Esophagus mucosa (tissue), 1 donor: Measurements from ENCODE around the gene MEF2D. TPM values are rescaled to one million over a fixed set of nuclear protein-coding genes. Genes with fewer than 3 reads are reported as not detected.

ENCODE experiments used
- ATAC-seq: fragments of 200-7000 bp; cut with Tn5 transposase; one replicate; pipeline ENCODE4 v1.9.1; 2020
- total RNA-seq: library from RNA; stranded (reverse); gene quantifications from one replicate; pipeline ENCODE4 v1.2.4, GENCODE V29; 2023
- donor health status: DM: yes; HTN: yes; CAD: no.

The MEF2D gene
- total RNA-seq, 1 donor from 2014 or later = 15.0 TPM

- no peak for ATAC-seq
Measured at GRCh38 chr1:156486421-156487344, 13.9 kb downstream of the MEF2D start.

DNA sequence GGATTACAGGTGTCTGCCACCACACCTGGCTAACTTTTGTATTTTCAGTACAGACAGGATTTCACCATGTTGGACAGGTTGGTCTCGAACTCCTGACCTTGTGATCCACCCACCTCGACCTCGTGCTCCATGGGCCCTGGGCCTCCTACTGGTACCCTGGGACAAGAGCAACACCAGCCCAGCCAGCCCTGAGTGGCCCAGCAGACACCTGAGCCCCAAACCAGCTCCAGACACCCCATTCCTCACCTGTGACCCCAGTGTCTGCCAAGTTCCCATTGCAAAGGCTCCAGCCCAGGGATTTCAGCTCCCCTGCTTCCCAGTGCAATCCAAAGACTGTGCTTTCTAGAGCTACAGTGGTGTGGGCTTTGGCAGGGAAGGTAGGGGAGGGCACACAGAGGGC lies 14.6 kb downstream of the MEF2D start:
- ATAC-seq = no peak

- no peak for ATAC-seq
Measured at GRCh38 chr1:156484480-156485058, 16.0 kb downstream of the MEF2D start.

DNA sequence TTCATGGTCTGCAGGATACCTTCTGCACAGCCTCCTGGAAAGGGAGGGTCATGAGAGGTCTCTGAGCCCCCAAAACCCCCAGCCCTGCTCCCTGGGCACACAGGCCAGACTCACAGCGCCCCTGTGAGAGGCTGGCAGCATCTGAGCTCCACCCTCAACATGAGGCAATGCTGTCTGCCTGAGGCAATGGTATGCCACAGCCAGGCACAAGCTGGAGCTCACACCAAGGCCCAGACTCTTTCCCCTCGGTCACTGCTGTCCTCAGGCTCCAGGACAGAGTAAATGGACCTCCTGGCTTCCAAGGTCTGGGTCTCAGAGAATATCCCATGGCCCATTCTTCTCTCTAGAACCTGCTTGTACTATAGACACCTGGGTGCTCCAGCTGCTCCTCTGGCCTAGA lies 17.2 kb downstream of the MEF2D start:
- ATAC-seq = no peak

DNA sequence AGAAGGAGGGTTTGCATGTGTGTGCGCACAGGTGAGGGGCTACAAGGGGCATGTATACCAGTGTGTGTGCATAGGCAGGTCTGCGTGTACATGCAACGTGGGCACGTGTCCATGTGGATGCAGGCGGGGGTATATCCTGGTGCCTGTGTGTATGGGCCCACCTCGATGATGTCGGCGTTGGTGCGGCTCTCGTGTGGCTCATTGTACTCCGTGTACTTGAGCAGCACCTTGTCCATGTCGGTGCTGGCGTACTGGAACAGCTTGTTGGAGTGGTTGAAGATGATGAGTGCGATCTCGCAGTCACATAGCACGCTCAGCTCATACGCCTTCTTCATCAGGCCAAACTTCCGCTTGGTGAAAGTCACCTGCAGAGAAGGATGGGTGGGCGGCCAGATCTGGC lies 18.3 kb downstream of the MEF2D start:
- no peak for ATAC-seq

DNA sequence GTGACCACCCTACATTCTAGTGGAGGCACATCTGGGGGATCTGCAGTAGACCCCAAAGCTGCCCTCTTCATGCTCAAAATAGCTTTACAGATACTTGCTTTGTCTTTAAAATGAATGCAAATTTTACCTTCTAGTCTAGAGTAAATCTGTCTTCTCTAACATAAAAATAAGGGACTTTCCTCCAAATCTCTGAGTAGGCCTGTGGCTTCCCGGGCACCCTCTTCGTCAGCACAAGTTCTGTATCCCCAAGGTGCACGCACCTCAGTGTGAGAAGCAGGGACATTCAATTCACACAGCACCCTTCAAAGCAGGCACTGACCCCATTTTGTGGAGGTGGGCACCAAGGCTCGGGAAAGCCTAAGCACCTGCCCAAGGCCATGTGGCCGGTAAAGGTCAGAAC lies 19.0 kb downstream of the MEF2D start:
- no peak for ATAC-seq

DNA sequence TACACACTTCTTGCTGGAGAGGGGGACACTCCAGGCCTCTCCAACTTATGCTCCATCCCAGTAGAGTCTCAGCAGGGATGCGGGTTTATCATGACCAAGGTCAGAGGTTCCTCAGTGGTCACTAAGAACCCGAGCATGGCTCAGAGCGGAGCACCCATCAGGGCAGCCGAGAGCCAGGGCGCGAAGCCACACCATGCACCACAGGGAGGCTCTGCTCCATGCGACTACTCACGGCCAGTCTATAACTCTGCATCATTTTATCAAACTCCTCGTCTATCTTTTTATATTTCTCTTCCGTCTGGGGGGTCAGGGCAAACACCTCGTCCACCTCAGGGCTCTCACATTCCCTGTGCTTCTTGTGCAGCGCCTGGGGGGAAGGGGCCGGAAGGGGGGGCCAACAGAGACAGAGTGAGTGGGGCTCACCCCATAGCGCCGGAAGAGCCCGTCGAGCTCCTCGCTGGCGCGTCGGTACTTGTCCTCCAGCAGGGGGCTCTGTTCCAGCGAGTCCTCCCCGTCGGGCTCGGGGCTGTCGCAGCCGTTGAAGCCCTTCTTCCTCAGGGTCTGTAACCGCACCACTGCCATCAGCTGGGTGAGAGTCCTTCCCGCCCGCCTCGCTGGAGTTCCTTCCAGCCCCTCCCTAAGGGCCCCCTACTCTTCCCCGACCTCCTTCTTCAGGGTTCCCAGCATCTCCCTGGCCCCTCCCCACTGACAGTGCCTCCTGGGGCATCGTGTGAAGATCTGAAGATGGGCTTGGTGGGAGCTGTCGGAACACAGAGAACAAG lies 20.0 kb downstream of the MEF2D start:
- ATAC-seq = peak; percentile 36

DNA sequence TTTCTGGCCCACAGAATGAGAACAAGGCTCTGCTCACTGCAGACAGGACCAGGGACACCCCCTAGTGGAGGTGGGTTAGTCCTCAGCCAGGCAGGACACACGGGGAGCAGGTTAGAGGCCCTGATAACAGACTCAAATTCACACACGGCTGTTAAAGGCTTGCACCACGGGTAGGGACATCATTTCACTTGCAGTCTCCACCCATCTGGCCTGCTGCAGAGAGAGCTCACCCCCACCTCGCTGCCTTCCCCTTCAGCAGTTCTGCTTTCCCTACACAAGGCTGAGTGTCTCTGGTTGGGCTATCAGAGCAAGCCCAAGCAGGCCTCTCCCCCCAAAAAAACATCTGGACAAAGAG lies 20.6 kb downstream of the MEF2D start:
- no peak for ATAC-seq

- ATAC-seq = no peak
Measured at GRCh38 chr1:156479093-156480015, 21.2 kb downstream of the MEF2D start.

DNA sequence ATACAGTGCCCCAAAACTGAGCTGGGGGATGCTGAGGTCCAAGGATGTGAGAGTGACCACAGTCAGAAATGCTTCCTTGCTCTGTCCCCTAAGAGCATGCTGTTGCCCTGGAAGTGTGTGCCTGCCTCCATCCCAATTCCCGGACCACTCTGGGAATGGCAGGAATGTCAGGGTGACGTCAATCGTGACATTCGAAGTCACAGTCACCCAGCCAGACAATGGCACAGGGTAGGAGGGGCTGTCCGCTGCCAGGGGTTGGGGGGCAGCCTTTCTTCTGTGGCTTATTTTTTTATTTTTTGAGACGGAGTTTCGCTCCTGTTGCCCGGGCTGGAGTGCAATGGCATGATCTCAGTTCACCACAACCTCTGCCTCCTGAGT lies 22.3 kb downstream of the MEF2D start:
- no peak for ATAC-seq

- no peak for ATAC-seq
Measured at GRCh38 chr1:156477526-156478249, 22.9 kb downstream of the MEF2D start.

- peak; percentile 14 for ATAC-seq
Measured at GRCh38 chr1:156476501-156477298, 23.9 kb downstream of the MEF2D start.

DNA sequence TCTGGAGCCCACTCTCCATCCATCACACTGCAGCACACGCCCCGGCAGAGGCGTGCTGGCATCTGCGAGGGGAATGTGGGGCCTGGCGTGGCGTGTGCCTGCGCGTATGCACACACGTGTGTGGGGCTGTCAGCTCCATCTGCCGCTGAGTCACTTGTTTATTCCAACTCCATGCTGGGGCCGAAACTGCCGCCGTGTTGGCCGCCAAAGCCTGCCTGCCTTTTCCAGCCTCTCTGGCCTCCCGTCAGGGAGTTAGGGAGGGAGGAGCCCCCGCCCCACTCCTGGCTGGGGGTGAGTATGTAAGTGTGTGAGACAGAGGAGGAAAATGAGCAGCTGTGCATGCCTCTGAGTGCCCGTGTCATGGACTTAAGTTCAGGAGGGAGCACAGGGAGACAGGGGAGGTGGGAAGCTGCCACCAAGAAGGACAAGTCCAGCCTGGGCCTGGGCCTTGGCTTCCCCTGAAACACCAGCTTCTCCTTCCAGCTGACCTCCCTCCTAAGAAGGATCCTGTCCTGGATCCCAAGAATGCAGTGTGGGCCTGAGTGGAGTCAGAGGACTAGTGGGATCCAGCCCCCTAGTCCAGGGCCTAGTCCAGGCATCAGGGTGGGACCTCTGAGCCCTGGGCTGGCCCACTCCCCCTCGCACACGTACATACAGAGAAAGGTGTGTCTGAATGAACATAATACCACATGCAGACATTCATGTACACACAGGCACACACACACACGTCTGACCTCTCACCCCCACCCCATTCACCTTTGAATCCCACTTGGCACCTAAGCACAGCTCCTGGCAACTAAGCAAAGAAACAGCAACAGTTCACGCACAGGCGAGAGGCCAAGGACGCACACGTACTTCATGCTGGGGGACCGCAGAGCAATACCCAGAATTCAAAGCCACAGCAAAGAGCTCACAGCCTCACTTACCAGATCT lies 24.7 kb downstream of the MEF2D start:
- peak; percentile 61 for ATAC-seq

DNA sequence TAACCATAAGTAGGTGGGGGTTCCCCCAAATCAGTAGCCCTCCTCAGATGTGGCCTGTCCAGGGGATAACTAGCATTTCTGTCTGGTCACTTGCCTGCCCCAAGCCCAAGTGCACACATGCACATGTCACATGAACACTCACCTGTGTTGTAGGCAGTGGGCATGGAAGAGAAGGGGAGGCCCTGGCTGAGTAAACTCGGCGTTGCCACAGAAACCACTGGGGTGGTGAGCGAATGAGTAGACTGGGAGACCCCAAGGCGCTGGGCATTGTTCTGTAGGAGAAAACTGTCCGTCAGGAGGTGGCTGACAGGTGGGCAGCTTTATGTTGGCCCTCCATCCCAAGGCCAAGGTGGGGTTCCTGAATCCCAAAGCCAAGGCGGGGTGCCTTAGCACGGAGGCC lies 25.6 kb downstream of the MEF2D start:
- ATAC-seq = no peak

DNA sequence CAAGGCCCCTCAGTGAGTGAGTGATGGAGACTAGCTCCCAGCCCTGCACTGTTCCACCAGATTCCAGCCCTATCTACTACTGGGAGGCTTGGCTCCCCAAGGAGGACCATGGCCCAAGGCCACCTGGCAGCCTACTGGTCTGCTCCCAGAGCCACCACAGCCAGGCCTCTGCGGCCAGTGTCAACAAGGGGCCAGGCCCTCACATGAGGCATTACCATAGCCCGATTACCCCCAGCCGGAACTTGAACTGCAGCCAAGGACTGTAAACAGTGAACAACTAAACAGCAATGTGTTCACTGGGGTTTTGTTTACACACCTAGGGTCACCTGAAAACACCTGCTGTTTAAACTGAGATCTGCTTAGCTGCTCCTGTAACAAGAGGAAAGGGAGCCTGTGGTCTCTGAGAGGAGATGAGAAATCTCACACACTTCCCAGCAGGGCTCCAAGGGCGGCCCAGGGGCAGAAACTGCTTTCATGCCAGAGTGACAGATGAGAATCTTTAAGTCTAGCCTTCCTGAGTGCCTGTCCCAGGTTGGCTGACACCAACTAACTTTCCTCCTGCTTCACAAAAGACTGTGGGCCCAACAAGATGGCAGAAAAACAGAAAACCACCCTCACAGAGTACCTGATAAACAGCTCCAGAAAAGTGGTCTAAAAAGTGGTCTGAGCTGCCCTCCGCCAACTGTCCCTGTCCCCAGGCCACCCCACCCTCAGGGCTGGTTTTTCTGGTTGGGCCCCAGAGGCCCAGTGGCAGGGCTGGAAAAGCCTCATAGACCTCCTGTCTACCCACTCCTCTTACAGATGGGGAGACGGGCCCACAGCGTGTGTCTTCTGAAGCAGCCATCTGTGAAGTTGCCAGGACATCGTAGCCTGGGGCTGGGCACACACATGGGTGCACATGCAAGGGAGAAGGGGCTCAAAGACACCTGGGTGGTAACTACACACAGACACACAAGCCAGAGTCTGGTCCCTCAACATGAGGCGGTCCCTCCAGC lies 28.8 kb downstream of the MEF2D start:
- ATAC-seq = peak; percentile 11

DNA sequence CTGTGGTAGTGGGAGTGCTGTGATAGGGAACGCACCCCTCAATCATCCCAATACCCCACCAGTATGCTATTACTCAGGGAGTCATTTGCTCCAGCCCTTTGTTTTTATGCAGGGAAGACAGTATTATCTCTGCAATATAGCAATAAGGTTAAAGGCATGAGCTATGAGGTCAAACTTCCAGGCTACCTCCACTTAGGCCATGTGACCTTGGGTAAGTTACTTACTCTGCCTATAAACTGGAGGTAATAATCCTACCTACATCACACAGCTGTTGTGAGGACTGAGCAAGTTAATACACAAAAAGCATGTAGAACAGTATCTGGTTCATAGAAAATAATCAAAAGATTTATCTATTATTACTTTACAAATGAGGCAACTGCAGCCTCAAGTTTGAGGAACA lies 30.1 kb downstream of the MEF2D start:
- ATAC-seq = no peak

DNA sequence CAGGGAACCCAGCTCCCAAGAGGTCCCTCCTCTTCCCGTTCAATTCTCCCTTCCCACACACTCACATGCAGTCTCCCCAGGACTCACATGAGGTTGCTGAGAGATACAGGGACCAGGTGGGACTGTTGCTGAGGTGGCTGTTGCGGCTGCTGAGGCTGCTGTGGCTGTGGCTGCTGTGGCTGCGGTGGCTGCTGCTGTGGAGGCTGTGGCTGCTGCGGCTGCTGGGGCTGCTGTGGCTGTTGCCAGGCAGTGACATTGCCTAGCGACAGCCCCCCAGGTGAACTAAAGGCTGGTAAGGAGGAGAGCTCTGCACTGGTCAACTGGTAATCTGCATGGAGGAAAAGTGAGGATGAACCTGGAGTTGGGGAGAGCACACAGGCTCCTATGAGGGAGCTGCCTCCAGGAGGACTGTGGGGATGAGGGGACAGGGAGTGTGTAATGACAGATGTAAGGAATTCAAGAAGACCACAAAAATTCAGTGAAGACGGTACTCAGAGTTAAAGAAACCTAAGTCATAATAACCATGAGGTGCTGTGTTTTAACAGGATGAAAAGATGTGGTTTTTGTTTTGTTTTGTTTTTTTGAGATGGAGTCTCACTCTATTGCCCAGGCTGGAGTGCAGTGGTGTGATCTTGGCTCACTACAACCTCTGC lies 31.8 kb downstream of the MEF2D start:
- no peak for ATAC-seq

GRCh38 chr1:156467906-156468305 lies 32.7 kb downstream of the MEF2D start:
- no peak for ATAC-seq
